COLO668 (cell line): ENCODE measurements around the gene SIT1.
A peak's percentile ranks its signal among the peaks of the same experiment; 100 is the strongest.
"Not testable (repeated sequence)": the region's sequence is repeated elsewhere in the genome, so short reads cannot be mapped to it uniquely, and the experiment has no call there.

Source experiments
- DNase-seq: peaks from one replicate; lab custom pipeline; 2025; ENCODE audit not compliant: unreplicated experiment; lab: John Stamatoyannopoulos, UW

SIT1 gene

DNA sequence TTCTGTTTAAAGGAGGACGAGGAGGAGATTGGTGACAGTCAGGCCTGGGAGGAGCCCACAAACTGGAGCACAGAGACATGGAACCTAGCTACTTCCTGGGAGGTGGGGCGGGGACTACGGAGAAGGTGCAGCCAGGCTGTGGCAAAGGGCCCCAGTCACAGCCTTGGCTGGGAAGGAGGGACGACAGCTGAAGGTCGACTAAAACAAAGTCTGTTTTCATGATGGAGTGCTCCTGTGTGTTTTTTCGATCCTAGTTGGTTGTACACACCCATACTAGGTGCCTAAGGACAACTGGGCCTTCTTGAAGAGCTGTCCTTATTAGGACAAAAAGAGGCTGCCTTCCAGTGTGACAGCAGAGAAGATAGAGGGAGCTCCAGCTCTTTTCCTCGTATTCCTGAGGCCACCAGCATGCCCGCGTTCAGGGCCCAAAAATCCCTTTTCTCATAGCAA is 10.3 kb upstream of the SIT1 start:
- DNase-seq, result no peak

DNA sequence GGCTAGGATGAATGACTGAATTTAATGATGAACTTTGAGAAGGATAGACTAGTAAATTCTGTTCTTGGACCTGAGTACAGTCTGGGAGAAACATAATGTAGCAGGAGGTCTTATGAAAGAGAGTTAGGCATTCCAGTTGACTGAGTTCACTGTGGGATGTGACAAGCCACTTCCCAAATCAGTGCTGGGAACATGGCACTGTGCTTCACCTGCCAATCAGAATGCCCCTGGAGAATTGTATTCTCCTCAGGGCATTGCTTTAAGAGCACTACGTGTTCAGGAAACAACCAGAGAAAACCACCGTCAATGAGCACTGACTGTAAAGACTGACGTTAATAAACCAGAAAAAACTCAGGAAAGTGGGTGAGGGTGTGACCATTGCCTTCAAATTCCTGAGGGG is 8.6 kb upstream of the SIT1 start:
- DNase-seq, result no peak

DNA sequence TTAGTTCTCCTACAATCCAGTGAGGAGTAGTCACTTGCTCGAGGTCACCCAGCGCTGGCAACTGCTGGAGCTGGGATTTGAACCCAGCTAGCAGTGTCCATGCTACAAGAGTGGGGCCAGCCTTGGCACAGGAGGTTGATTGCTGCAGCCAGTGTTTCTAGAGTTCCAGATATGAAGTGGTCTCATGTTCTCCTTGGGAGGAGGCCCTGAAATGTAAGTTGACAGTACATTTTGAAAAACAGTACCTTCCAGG is 8.2 kb upstream of the SIT1 start:
- peak; percentile 30 for DNase-seq

DNA sequence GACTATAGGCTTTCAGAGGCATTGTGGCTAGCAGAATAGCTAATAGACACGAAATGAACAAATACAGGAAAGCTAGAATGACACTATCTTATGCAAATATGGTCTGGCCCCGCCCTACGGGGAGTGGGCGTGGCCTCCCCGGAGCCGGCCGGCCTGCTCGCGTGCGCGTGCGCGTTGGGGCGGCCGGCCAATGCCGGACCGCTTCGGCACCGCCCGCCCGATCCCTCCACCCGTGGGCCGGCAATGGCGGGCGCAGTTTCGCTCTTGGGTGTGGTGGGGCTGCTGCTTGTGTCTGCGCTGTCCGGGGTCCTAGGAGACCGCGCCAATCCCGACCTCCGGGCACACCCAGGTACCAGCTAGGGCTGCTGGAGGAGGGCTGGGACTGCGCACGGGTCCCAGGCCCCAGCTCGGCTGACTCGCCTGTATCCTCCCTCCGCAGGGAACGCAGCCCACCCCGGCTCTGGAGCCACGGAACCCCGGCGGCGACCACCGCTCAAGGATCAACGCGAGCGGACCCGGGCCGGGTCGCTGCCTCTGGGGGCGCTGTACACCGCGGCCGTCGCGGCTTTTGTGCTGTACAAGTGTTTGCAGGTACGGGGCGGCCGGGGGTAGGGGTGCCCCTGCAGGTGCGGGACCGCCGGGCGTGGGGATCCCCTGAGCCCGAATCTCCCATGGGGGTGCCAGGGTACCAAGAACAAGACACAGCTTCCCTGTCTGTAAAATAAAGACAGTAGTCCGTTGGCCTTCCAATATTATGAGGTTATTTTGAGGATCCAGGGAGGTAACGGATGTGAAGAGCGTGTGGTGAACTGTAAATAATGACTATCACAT is 7.6 kb upstream of the SIT1 start, which contains the start of gene CCDC107:
Gene CCDC107, plus strand, starts transcription at position 156 of the 831 bp plus-strand sequence. Its CDS starts 88 bp downstream, at position 244.
- peak; percentile 88 for DNase-seq

DNA sequence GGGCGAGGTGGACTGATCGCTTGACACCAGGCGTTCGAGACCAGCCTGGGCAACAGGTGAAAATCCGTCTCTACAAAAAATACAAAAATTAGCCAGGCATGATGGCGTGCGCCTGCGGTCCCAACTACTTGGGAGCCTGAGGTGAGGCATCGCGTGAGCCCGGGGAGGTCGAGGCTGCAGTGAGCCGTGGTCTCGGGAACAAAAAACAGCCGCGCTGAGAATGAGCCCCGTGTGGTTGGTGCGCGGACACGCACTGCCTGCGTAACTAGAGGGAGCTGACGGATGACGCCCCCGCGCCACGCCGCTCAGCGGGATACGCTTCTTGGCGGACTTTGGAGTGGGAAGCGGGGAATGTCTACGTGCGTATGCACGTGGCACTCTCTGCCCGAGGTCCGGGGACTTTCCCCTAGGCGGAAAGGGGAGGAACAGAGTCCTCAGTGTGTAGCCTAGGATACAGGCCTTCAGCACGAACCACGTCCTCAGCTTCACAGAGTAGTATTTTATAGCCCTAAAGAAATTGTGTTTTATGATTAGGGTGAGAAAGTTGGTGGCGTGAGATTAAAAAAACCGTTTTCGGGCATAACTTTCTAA is 6.9 kb upstream of the SIT1 start, which contains the start of gene RMRP:
Gene RMRP, minus strand, starts transcription at position 474 of the 591 bp plus-strand sequence.
- peak; percentile 97 for DNase-seq

DNA sequence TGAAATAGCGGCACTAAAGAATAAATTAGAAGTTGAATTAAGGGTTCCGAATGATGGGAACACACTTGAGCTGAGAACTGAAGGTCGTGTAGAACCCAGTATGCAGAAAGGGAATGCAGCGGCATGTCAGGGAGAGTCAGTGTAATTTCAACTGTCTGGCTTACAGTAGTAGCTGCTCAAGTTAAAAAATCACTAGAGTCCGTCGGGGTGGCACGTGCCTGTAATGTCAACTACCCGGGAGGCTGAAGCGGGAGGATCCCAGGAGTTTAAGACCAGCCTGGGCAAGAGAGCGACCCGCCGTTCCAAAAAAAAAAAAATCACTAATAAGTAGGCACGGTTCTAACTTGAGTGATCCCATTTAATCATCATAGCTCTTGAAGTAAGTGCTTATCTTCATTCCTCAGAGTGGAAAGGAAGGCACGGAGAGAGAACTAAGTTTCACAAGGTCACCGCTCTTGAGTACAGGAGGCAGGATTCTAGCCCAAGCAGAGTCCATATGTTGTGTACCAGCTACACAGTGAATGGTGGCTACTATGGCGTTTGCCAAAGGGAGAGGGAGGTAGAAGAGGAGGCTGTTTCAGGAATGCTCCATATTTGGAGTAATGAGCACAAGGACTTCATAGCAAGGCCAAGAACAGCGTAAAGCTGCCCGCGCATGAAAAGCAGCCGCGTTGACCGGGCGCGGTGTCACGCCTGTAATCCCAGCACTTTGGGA is 6.3 kb upstream of the SIT1 start:
- DNase-seq, result no peak

DNA sequence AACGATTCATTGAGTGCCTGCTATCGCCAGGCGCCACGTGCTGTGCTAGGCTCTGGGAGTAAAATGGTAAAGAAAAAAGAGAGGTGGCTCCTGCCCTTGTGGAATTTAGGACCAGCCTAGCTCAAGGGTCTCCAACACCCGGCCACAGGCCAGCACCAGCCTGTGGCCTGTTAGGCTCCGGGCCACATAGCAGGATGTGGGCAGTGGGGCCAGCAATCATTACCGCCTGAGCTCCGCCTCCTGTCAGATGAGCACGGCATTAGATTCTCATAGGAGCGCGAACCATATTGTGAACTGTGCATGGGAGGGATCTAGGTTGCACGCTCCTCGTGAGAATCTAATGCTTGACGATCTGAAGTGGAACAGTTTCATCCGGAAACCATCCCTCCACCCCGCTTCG is 5.6 kb upstream of the SIT1 start:
- no peak for DNase-seq

DNA sequence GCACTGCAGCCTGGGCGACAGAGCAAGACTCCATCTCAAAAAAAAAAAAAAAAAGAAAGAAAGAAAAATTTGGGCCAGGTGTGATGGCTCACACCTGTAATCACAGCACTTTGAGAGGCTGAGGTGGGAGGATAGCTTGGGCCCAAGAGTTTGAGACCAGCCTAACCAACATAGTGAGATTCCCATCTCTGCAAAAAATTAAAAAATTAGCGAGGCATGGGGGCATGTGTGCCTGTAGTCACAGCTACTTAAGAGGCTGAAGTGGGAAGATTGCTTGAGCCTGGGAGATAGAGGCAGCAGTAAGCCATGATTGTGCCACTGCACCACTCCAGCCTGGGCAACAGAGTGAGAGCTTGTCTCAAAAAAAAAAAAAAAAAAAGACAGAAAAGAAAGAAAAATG is 2.9 kb upstream of the SIT1 start:
- DNase-seq, result no peak

DNA sequence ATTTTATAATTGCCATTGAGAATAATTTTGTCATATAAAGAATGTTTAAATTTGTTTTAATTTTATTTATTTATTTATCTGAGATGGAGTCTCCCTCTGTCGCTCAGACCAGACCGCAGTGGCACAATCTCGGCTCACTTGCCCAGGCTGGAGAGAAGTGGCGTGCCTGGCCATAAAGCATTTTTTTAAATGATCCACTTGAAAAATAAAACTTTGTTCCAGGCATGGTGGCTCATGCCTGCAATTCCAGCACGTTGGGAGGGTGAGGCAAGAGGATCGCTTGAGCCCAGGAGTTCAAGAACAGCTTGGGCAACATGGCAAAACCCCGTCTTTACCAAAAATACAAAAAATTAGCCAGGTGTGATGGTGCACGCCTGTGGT is 2.1 kb upstream of the SIT1 start:
- no peak for DNase-seq

DNA sequence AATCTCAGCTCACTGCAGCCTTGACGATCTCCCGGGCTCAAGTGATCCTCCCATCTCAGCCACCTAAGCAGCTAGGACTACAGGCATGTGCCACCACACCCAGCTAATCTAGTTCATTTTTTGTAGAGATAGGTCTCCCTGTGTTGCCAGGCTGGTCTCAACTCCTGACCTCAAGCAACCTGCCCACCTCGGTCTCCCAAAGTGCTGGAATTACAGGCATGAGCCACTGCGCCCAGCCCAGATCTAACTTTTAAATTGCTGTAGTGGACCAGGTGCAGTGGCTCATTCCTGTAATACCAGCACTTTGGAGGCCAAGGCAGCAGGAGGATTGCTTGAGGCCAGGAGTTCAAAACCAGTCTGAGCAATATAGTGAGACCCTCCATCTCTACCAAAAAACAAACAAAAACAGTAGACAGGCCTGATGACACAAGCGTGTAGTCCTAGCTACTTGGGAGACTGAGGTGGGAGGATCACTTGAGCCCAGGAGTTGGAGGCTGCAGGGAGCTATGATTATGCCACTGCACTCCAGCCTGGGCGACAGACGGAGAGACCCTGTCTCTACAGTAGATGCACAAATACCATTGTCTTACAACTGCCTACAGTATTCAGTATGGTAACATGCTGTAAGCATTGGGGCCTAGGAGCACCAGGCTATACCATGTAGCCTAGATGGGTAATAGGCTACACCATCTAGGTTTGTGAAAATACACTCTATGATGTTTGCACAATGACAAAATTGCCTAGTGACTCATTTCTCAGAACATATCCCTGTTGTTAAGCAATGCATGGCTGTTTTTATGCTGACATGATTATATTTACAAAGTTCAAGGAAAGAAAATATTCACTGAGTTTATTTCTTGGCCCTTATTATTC is 1.5 kb upstream of the SIT1 start:
- DNase-seq, result no peak

DNA sequence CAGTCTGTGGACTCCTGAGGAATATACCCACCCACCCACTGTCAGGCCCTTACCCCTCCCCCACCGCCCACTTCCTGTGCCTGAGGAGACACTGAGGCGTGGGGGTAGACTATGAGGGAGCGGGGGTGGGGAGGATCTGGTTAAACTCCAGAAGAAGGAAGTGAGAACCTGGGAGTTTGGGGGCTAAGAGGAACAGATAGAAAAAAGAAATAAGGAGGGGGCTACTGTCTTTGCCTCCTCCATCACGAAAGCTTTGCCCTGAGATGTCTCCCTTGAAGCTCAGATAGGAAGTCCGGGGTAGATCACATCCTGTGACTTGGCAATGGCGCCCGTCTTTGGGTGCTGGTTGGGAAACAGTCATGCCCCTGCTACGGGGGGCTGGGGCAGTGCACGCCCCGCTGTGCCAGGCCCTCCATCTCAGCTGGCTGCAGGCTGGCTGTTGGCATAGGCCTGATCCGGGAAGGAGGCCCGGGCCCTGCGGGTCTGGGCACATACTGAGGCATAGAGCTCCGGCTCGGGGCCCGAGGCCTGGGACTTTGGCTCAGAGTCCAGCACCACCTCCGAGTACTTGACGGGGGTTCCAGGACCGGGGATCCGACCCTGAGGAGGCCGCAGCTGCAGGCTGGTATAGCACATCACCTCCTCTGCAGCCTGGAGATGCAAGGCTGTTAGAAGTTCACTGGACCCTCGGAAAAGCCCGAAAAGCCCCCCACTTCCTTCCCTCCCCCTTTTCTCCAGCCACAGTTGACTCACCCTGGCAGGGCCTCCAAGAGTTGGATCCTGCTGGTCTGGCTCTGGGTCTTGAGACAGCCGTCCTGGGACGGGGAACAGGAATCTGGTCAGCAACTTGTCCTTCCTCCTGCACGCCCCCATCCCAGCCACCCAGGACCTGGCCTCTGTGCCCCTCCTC is 1.0 kb downstream of the SIT1 start:
- DNase-seq, result no peak

DNA sequence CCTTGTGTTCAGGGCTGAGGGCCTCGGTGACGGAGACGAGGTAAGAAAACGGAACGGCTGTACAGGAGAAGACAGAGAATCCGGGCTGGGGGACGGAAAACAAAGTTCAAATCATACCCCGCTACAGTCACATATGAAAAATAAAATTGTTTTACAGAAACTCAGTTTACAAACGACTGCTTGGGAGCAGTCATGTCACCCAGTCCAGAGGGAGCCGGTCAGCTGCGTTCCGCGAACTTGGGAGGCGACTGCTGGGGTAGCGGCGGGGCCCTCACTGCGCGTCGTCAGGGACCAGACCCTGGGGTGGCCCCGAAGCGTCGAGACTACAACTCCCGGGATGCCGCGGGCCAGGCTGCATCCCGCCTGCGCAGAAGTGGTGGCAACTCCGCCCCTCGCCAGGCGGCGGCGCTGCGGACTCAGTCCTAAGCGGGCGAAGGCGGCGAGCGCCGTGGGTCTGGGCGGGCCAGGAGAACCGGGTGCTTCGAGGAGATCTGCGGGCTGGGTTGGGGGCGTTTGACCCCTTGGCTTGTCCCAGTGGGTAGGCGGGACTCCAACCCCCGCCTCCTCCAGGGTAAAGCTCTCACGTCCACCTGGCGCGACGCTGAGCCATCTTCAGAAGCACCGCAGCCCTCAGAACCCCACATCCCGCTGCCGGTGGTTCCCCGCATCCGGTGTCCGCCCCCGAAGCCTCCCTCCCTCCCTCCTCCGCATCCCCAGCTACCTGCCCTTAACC is 4.0 kb downstream of the SIT1 start:
- DNase-seq, result peak; percentile 92

DNA sequence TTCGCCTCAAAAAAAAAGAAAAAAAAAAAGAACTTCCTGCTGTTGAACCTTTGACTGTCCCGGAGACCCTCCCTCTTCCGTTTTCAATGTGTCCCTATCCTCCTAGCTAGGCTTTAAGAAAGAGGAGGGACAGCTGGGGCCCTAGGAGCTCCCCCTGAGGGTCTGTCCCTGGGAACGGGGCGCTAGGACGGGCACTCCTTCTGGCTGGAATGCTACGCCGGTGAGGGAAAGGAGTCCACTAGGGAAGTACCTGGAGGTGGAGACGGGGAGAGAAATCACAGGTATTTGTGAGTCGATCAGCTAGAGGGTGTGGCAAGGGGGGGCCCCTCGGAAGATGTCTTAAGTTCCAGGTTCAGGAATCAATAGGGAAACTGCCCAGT is 4.6 kb downstream of the SIT1 start:
- DNase-seq, result no peak

DNA sequence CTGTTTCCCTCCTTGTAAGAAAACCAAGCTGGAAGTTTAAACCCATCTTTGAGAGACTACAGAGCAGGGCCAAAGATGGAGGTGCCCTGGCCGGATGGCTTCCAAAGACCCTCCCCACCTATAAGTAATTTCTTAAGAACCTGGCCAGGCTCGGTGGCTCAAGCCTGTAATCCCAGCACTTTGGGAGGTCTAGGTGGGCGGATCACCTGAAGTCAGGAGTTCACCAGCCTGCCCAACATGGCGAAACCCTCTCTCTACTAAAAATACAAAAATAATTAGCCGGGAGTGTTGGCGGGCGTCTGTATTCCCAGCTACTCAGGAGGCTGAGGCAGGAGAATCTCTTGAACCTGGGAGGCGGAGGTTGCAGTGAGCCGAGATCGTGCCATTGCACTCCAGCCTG is 5.0 kb downstream of the SIT1 start:
- not testable (repeated sequence) for DNase-seq

DNA sequence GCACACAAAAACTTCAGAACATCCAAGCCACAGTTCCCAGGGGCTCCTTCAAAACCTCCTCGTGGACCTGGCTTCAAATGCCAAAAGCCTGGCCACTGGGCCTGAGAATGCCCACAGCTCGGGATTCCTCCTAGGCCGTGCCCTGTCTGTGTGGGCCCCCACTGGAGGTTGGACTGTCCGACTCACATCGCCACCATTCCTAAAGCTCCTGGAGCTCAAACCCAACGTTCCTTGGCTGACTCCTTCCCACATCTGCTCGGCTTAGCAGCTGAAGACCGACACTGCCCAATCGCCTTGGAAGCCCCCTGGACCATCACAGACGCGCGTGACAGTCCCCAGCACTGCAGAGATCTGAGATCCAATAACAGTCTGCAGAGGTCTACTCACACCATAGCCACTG is 7.7 kb downstream of the SIT1 start:
- no peak for DNase-seq

DNA sequence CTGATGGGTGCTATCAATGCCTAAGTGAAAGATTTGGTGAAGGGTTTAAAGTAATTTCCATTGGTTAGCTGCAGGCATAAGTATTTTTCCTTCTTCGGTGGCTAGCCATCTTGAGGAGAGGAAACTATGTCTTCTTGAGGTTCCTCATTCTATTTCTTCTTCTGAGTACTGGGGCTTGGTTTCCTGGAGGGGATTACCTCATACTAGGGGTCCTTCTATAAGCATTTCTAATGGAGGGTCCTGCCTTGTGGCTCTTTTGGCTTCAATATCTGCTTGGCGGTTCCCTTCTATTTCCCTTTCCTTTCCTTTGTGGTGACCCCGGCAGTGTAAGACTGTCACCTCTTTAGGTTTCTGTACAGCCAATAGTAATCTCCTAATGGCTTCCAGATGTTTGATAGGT is 9.3 kb downstream of the SIT1 start:
- DNase-seq, result not testable (repeated sequence)

DNA sequence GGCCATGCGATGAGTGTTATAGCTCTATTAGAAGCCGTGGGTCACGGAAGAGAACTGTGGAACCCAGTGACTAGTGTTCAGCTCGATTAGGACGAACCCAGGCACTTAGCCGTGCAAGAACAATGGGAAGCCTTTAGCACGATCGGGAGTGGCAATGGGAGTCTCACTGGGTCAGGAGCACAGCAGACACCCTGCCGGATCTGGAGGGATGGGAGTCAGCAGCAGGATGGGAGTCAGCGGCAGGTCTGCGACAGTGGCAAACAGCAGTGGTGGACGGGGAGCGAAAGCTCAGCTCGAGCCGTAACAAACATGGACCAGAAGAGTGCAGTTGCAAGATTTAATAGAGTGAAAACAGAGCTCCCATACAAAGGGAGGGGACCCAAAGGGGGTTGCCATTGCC is 10.3 kb downstream of the SIT1 start:
- DNase-seq, result not testable (repeated sequence)

DNA sequence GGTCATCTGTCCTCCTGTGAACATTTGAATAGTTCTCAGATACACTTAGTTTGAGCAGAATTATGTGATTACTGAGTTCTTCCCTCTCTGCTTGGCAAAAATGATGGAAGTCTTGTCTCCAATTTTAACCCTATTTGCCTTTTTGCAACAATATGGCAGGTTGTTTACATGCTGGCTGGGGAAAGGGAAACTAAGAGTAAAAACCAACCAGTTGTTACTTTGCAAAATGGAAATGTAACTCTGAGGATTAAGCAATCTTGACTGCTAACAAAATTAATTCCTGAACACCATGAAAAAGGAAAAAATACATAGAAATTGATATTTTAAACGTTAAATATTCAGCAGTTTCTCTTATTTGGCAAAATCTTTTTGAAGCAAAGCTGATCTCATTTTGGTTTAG is 11.1 kb downstream of the SIT1 start:
- no peak for DNase-seq

DNA sequence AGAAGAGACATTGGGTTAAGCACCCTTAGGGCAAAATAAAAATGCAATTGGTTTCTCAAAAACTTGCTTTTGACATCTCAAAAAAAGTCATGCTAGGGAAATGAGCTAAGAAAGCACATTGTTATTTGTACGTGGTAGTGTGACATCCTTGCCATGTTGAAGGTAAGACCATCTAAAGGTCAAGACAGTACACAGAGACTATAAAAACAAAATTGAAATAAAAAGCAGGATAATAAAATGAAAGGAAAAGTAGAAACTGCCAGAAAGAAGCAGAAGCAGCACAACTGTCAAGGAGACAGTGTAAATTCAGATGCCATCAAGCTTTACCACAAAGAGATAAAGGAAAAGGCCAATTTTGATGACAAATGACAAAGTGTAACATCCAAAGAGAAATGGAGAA is 11.5 kb downstream of the SIT1 start:
- DNase-seq, result not testable (repeated sequence)

DNA sequence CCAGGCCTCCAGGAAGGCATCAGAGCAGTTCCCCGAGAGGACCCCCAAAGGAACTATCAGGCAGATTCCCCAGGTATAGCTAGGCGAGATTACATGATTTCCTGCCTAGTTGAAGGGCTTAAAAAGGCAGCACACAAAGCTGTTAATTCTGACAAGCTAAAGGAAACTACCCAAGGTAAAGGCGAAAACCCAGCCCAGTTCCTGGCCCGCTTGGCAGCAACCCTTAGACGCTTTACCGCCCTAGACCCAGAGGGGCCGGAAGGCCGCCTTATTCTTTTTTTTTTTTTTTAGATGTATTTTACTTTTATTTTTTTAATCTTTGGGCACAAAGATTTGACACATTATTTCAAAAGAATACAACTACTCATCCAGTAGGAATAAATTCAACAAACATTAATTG is 12.0 kb downstream of the SIT1 start:
- DNase-seq, result not testable (repeated sequence)
